ENCODE data around the gene GALR1. TPM values are rescaled to one million over a fixed set of nuclear protein-coding genes. Genes with fewer than 3 reads are reported as not detected.
A peak's percentile ranks its signal among the peaks of the same experiment; 100 is the strongest.
"Not testable (repeated sequence)": the region's sequence is repeated elsewhere in the genome, so short reads cannot be mapped to it uniquely, and the experiment has no call there.

GALR1 gene
- total RNA-seq, 5 donors from 2014 or later (not counting 1 experiment from before 2014, with no cell fraction given): not detected

DNA sequence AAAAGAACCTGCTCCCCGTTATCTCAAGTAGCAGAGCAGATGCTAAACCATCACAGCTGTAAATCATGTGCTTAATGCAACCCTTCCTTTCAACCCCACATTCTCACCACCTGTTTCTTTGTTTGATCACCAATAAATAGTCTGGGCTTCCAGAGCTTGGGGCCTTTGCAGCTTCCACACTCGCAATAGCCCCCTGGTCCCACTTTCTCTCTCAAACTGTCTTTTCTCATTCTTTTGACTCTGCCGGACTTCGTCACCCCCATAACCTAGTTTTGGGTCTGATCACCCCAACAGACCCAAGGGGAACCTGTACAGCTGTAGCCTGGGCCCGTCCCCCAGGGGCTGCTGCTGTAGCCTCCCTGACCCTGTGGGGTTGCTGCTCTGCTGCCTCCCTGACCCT, 10.4 kb upstream of the GALR1 start:
- H3K36me3 ChIP-seq (ENCODE audit: control insufficient read depth in 2 of 2, extremely low read depth in 1 of 2, insufficient read depth in 1 of 2, low read length in 1 of 2); H3K4me3 Mint-ChIP-seq; H3K27ac Mint-ChIP-seq; DNase-seq; POLR2A ChIA-PET; H3K4me1 ChIP-seq (ENCODE audit: control insufficient read depth in 1 of 2, extremely low read depth in 1 of 2, insufficient read depth in 2 of 2, low read length in 2 of 2); CTCF ChIA-PET; H3K4me3 ChIP-seq (ENCODE audit: control insufficient read depth in 1 of 2, extremely low read depth in 1 of 2, low read length in 1 of 2); H3K9me3 ChIP-seq; ATAC-seq (replicated peaks in 1 of 4); H3K4me1 Mint-ChIP-seq; H3K27ac ChIP-seq (ENCODE audit: low read length); H3K36me3 Mint-ChIP-seq: not testable (repeated sequence)
- Mint-ChIP-seq H3K9me3 (peaks cover 19 to 23% (median 20%) of the 10 kb centered on the region in 3 donors), H3K27me3 (peaks cover 17 to 25% of the 10 kb centered on the region in 2 donors)
- 86% methylated on average over 4 of the region's 5 CpGs for WGBS (ENCODE audit: insufficient coverage)
- peaks cover 0 to 18% of the 10 kb centered on the region in 2 experiments for H3K27me3 ChIP-seq (replicated peaks in 1 of 2; ENCODE audit: control insufficient read depth in 2 of 2, extremely low read depth in 1 of 2, insufficient read depth in 2 of 2, low read length in 1 of 2)

DNA sequence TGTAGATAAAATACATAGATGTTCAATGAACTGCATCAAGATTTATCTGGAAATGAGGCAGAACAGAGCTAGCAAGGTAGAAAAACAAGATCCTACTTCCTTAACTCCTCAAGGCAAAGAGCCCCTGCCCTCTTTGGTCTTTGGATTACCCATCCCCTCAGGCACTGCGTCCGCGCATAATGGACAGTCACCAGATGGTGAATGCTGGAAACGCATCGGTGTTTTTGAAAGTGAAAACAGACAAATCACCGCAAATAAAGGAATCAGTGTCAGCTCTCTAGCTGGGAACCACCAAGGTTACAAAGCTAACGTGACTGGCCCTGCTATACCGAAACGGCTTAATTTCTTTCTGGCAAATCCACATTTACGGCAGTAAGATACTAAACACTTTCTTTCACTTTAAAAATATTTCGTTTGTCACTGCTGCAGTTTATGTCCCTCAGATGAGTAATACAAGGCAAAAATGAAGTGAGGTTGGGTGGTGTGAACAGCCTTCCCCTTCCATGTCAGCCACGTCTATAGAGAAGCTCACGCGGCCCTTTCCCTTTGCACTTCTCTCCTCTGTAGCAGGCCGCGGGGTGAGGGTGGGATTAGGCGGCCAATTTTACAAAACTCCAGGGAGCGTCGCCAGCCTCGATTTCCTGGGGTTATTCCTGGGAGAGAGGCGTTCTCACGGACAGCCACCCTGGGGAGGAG, 627 bp upstream of the GALR1 start:
- peak in 1 of 4 experiments; percentile 19 for ATAC-seq (replicated peaks in 1 of 4)
- ChIA-PET POLR2A (no interaction called here), CTCF (interaction anchor here in 1 of 2 donors (0.5 kb wide), 1 partner anchor 405 kb away, joined by 4 read pairs; no protein-coding TSS in a partner anchor)
- H3K4me3 ChIP-seq (ENCODE audit: control insufficient read depth in 1 of 2, extremely low read depth in 1 of 2, low read length in 1 of 2): peak overlapping the region in 1 of 2 donors; percentile 2
- no peak for DNase-seq
- Mint-ChIP-seq H3K27me3 (peaks cover 53 to 64% of the 10 kb centered on the region in 2 donors), H3K9me3 (peaks cover 5 to 13% (median 10%) of the 10 kb centered on the region in 3 donors), H3K4me1 (peaks cover 14 to 19% (median 17%) of the 10 kb centered on the region in 3 donors), H3K36me3 (no peaks in the 10 kb centered on the region), H3K4me3 (peak overlapping the region; percentile 38 to 70 (median 67)), H3K27ac (no peak overlapping the region)
- 19% methylated on average over 10 of the region's 22 CpGs for WGBS (ENCODE audit: insufficient coverage)
- no peaks in the 10 kb centered on the region for H3K36me3 ChIP-seq (ENCODE audit: control insufficient read depth in 2 of 2, extremely low read depth in 1 of 2, insufficient read depth in 1 of 2, low read length in 1 of 2)
- peaks cover 4% of the 10 kb centered on the region for H3K9me3 ChIP-seq
- no peak overlapping the region for H3K27ac ChIP-seq (ENCODE audit: low read length)
- H3K4me1 ChIP-seq (ENCODE audit: control insufficient read depth in 1 of 2, extremely low read depth in 1 of 2, insufficient read depth in 2 of 2, low read length in 2 of 2): peaks cover 0 to 25% of the 10 kb centered on the region in 2 experiments
- peaks cover 20 to 43% of the 10 kb centered on the region in 2 experiments for H3K27me3 ChIP-seq (replicated peaks in 1 of 2; ENCODE audit: control insufficient read depth in 2 of 2, extremely low read depth in 1 of 2, insufficient read depth in 2 of 2, low read length in 1 of 2)

DNA sequence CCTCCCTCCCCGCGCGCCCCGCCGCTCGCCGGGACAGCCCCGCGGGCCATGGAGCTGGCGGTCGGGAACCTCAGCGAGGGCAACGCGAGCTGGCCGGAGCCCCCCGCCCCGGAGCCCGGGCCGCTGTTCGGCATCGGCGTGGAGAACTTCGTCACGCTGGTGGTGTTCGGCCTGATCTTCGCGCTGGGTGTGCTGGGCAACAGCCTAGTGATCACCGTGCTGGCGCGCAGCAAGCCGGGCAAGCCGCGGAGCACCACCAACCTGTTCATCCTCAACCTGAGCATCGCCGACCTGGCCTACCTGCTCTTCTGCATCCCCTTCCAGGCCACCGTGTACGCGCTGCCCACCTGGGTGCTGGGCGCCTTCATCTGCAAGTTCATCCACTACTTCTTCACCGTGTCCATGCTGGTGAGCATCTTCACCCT, 865 bp downstream of the GALR1 start:
- H3K36me3 Mint-ChIP-seq: no peaks in the 10 kb centered on the region
- ChIA-PET POLR2A (no interaction called here), CTCF (no interaction called here)
- H3K4me3 Mint-ChIP-seq: peak overlapping the region in 2 of 3 donors; percentile 58 to 59
- peaks cover 14 to 19% (median 17%) of the 10 kb centered on the region in 3 donors for H3K4me1 Mint-ChIP-seq
- no peaks in the 10 kb centered on the region for H3K36me3 ChIP-seq (ENCODE audit: control insufficient read depth in 2 of 2, extremely low read depth in 1 of 2, insufficient read depth in 1 of 2, low read length in 1 of 2)
- DNase-seq (no peak), ATAC-seq (replicated peaks in 1 of 4) (no peak)
- H3K9me3 ChIP-seq: peaks cover 4% of the 10 kb centered on the region
- peaks cover 48 to 59% of the 10 kb centered on the region in 2 donors for H3K27me3 Mint-ChIP-seq
- H3K4me3 ChIP-seq (ENCODE audit: control insufficient read depth in 1 of 2, extremely low read depth in 1 of 2, low read length in 1 of 2): no peak overlapping the region
- 9% methylated on average over 40 of the region's 40 CpGs for WGBS (ENCODE audit: insufficient coverage)
- peaks cover 26 to 48% of the 10 kb centered on the region in 2 experiments for H3K27me3 ChIP-seq (replicated peaks in 1 of 2; ENCODE audit: control insufficient read depth in 2 of 2, extremely low read depth in 1 of 2, insufficient read depth in 2 of 2, low read length in 1 of 2)
- H3K4me1 ChIP-seq (ENCODE audit: control insufficient read depth in 1 of 2, extremely low read depth in 1 of 2, insufficient read depth in 2 of 2, low read length in 2 of 2): peaks cover 0 to 25% of the 10 kb centered on the region in 2 experiments
- no peak overlapping the region for H3K27ac ChIP-seq (ENCODE audit: low read length)
- H3K27ac Mint-ChIP-seq: no peak overlapping the region
- peaks cover 5 to 13% (median 10%) of the 10 kb centered on the region in 3 donors for H3K9me3 Mint-ChIP-seq

DNA sequence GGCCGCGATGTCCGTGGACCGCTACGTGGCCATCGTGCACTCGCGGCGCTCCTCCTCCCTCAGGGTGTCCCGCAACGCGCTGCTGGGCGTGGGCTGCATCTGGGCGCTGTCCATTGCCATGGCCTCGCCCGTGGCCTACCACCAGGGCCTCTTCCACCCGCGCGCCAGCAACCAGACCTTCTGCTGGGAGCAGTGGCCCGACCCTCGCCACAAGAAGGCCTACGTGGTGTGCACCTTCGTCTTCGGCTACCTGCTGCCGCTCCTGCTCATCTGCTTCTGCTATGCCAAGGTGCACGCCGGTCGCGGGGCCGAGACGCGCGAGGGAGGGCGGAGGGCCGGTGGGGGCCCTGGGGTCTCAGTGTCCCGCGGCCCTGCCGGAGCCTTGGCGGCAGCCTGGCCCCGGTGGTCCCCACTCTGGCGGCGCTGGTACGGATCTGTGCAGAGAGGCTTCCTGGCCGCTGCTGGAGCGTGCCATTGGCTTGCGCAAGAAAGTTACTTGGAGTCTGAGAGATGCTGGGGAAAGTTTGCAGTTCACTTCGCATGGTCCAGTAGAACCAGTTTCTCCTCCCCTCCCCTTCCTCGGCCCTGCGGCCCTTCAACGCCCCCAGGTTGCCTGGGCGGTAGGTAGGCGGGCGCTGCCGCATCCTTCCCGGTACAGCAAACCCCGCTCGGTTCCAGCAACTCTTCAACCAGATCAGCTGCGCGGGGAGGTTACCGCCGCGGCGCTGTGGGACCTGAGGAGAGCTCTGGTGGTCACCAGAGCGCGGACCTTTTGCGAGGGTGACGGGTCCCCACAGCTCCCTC, 1.5 kb downstream of the GALR1 start:
- no peak for DNase-seq
- H3K36me3 Mint-ChIP-seq: no peaks in the 10 kb centered on the region
- H3K27me3 ChIP-seq (replicated peaks in 1 of 2; ENCODE audit: control insufficient read depth in 2 of 2, extremely low read depth in 1 of 2, insufficient read depth in 2 of 2, low read length in 1 of 2): peaks cover 26 to 51% of the 10 kb centered on the region in 2 experiments
- H3K27ac ChIP-seq (ENCODE audit: low read length): no peak overlapping the region
- H3K36me3 ChIP-seq (ENCODE audit: control insufficient read depth in 2 of 2, extremely low read depth in 1 of 2, insufficient read depth in 1 of 2, low read length in 1 of 2): no peaks in the 10 kb centered on the region
- H3K9me3 ChIP-seq: peaks cover 4% of the 10 kb centered on the region
- H3K4me1 Mint-ChIP-seq: peaks cover 14 to 19% (median 17%) of the 10 kb centered on the region in 3 donors
- no peak overlapping the region for H3K4me3 ChIP-seq (ENCODE audit: control insufficient read depth in 1 of 2, extremely low read depth in 1 of 2, low read length in 1 of 2)
- H3K9me3 Mint-ChIP-seq: peaks cover 5 to 13% (median 10%) of the 10 kb centered on the region in 3 donors
- ChIA-PET POLR2A (no interaction called here), CTCF (no interaction called here)
- WGBS (ENCODE audit: insufficient coverage): 13% methylated on average over 62 of the region's 67 CpGs
- no peak overlapping the region for H3K27ac Mint-ChIP-seq
- H3K4me1 ChIP-seq (ENCODE audit: control insufficient read depth in 1 of 2, extremely low read depth in 1 of 2, insufficient read depth in 2 of 2, low read length in 2 of 2): peaks cover 0 to 25% of the 10 kb centered on the region in 2 experiments
- peak overlapping the region in 2 of 3 donors; percentile 58 to 59 for H3K4me3 Mint-ChIP-seq
- no peak for ATAC-seq (replicated peaks in 1 of 4)
- H3K27me3 Mint-ChIP-seq: peaks cover 47 to 59% of the 10 kb centered on the region in 2 donors

DNA sequence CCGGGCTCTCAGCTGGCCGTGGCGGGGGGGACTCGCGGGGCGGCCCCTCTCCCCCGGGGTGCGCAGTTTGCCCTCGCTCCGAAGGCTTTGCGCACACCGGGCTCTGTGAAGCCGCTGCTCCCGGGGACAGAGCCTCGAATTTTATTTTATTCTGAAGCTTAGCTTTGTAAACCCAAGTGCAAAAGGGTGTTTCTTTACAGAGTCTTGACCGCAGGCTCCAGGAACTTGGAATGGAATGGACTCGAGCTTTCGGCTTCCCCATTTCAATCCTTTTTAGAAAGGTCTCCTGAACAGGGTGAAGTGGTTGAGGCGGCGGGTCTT, 2.0 kb downstream of the GALR1 start:
- DNase-seq: no peak
- Mint-ChIP-seq H3K4me3 (no peak overlapping the region), H3K4me1 (peaks cover 14 to 19% (median 17%) of the 10 kb centered on the region in 3 donors), H3K9me3 (peaks cover 5 to 11% (median 10%) of the 10 kb centered on the region in 3 donors), H3K36me3 (no peaks in the 10 kb centered on the region), H3K27ac (no peak overlapping the region), H3K27me3 (peaks cover 49 to 60% of the 10 kb centered on the region in 2 donors)
- 16% methylated on average over 16 of the region's 20 CpGs for WGBS (ENCODE audit: insufficient coverage)
- peaks cover 0 to 25% of the 10 kb centered on the region in 2 experiments for H3K4me1 ChIP-seq (ENCODE audit: control insufficient read depth in 1 of 2, extremely low read depth in 1 of 2, insufficient read depth in 2 of 2, low read length in 2 of 2)
- CTCF ChIA-PET: no interaction called here
- no peak overlapping the region for H3K4me3 ChIP-seq (ENCODE audit: control insufficient read depth in 1 of 2, extremely low read depth in 1 of 2, low read length in 1 of 2)
- ATAC-seq (replicated peaks in 1 of 4): no peak
- H3K9me3 ChIP-seq: peaks cover 4% of the 10 kb centered on the region
- POLR2A ChIA-PET: no interaction called here
- H3K27ac ChIP-seq (ENCODE audit: low read length): no peak overlapping the region
- H3K36me3 ChIP-seq (ENCODE audit: control insufficient read depth in 2 of 2, extremely low read depth in 1 of 2, insufficient read depth in 1 of 2, low read length in 1 of 2): no peaks in the 10 kb centered on the region
- H3K27me3 ChIP-seq (replicated peaks in 1 of 2; ENCODE audit: control insufficient read depth in 2 of 2, extremely low read depth in 1 of 2, insufficient read depth in 2 of 2, low read length in 1 of 2): peaks cover 26 to 56% of the 10 kb centered on the region in 2 experiments

DNA sequence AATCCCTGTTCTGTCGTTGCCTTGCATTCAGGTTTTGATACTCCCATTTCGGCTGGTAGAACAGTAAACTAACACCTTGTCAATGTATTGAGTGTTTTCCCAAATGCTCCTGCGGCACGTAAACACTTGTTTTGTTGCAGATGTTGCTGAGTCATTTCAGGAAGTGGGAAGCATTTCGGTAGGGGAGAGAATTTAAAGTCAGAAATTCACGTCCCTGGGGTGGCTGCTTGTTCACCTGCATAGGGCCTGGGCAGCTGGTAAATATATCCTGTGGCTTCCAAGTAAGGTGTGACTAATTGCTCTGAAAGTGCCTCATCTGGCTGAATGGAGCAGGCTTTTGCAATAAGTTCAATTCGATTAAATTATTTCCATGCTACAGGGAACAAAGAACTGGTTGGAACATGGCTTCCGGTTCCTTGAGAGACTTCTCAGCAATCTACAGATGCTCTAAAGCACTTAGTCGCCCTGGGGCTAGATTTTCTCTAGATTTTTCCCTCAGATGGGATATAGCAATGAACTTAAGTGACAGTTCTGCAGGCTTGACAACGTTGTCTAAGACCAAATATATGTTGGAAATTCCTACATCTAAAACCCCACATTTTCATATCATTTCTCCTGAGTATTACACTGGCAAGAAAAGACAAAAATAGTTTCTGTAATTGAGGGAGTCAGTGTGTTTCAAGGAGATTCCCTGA, 5.2 kb downstream of the GALR1 start:
- peaks cover 30 to 45% of the 10 kb centered on the region in 2 donors for H3K27me3 Mint-ChIP-seq
- 55% methylated on average over 7 of the region's 10 CpGs for WGBS (ENCODE audit: insufficient coverage)
- H3K27ac Mint-ChIP-seq: no peak overlapping the region
- ChIA-PET POLR2A (no interaction called here), CTCF (no interaction called here)
- Histone ChIP-seq H3K36me3 (ENCODE audit: control insufficient read depth in 2 of 2, extremely low read depth in 1 of 2, insufficient read depth in 1 of 2, low read length in 1 of 2) (no peaks in the 10 kb centered on the region), H3K4me1 (ENCODE audit: control insufficient read depth in 1 of 2, extremely low read depth in 1 of 2, insufficient read depth in 2 of 2, low read length in 2 of 2) (peaks cover 0 to 15% of the 10 kb centered on the region in 2 experiments), H3K27ac (ENCODE audit: low read length) (no peak overlapping the region), H3K27me3 (replicated peaks in 1 of 2; ENCODE audit: control insufficient read depth in 2 of 2, extremely low read depth in 1 of 2, insufficient read depth in 2 of 2, low read length in 1 of 2) (peaks cover 18 to 38% of the 10 kb centered on the region in 2 experiments), H3K9me3 (no peaks in the 10 kb centered on the region), H3K4me3 (ENCODE audit: control insufficient read depth in 1 of 2, extremely low read depth in 1 of 2, low read length in 1 of 2) (no peak overlapping the region)
- peaks cover 5 to 9% (median 7%) of the 10 kb centered on the region in 3 donors for H3K4me1 Mint-ChIP-seq
- H3K36me3 Mint-ChIP-seq: no peaks in the 10 kb centered on the region
- peaks cover 0 to 10% (median 0%) of the 10 kb centered on the region in 3 donors for H3K9me3 Mint-ChIP-seq
- H3K4me3 Mint-ChIP-seq: no peak overlapping the region
- no peak for DNase-seq
- no peak for ATAC-seq (replicated peaks in 1 of 4)

All from T-cell (primary cell).